Measurements from ENCODE around the gene UNC5B.

DNA sequence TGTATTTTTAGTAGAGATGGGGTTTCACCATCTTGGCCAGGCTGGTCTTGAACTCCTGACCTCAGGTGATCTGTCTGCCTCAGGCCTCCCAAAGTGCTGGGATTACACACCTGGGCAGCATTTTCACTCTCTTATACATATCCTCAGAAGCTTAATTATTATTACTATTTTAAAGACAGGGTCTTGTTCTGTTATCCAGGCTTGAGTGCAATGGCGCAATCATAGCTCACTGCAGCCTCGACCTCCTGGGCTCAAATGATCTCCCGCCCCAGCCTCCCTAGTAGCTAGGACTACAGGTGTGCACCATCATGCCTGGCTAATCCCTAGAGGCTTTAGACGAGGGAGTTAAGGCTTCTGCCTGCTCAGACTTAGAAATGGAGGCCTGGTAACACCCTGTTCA, 26.3 kb downstream of the UNC5B start:
- TF ChIP-seq CTCF (conservative IDR thresholded peaks at IDR 0.05): no peak
- TF ChIP-seq ZFX (IDR thresholded peaks at IDR 0.05): no peak
